ENCODE data around the gene IGSF23.
"Not testable (repeated sequence)": the region's sequence is repeated elsewhere in the genome, so short reads cannot be mapped to it uniquely, and the experiment has no call there.

The IGSF23 gene

DNA sequence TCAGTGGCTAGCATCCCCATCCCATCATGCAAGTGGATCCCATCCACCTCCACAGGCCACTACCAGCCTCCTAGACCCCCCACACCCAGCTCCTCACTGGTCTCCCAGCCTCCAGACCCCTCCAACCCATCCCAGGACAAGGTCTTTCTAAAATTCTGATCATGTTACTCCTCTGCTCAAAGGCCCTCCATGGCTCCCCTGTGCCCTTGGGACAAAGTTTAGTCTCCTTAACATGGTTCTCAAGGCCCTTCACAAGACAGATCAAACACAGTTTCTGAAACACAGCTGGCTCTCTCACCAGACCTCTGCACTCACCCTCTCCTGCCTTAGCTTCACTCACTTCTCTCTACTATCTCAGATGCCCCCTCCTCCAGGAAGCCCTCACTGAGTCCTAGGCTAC, 67.2 kb downstream of the IGSF23 start:
- in situ Hi-C loops (cut with MboI; ENCODE audit: low pct_unique_long_range_greater_than_20kb, low sequenced_read_pairs), result no loop called here

DNA sequence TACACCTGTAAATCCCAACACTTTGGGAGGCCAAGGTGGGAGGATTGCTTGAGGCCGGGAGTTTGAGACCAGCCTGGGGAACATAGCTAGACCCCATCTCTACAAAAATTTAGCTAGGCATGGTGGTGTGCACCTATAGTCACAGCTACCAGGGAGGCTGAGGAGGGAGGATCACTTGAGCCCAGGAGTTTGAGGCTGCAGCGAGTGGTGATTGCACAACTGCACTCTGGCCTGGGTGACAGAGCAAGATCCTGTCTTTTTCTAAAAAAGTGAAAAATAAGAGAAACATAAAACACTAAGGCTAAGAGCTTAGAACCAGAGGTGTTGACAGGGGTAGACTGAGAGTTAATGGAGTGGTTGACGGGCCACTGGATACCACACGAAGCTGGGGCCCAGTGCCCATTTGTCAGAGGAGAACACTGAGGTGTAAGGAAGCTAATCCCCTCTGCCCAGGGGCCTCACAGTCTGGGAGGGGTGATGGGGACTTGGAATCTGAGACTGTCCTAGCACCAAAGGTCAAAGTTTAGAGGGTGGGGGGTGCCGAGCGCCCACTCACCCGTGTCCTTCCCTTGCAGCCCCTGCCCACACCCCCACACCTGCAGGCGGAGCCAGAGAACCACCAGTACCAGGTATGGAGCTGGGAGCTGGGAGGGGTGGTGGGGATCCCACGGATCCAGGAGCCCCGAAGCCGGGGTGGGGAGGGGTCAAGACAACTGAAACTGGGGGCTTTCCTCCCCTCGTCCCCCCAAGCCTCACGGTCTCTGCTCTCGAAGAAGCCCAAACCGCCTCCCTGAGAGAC, 68.8 kb downstream of the IGSF23 start:
- no peak for DNase-seq
- in situ Hi-C loops (cut with MboI; ENCODE audit: low pct_unique_long_range_greater_than_20kb, low sequenced_read_pairs), result no loop called here

More for the DNA sequence above, 67.2 kb downstream of the IGSF23 start:
- DNase-seq, result no peak

DNA sequence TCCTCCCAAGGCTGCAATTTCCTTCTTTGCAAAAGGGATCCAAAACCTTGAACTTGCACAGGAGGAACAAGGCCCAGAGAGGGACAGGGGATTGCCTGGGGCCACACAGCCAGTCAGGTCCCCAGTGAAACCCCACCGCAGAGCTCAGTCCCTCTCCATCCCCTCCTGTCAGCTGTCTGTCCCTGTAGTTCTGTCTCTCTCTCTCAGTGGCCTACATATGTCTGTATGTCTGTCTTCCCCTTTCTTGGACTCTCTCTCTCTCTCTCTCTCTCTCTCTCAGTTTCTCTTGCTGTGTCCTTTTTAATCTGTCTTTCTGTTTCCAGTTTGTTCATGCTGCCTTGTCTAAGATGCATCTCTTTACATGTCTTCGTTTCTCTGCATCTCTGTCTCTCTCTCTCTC, 69.4 kb downstream of the IGSF23 start:
- in situ Hi-C loops (cut with MboI; ENCODE audit: low pct_unique_long_range_greater_than_20kb, low sequenced_read_pairs), result no loop called here
- no peak for DNase-seq

DNA sequence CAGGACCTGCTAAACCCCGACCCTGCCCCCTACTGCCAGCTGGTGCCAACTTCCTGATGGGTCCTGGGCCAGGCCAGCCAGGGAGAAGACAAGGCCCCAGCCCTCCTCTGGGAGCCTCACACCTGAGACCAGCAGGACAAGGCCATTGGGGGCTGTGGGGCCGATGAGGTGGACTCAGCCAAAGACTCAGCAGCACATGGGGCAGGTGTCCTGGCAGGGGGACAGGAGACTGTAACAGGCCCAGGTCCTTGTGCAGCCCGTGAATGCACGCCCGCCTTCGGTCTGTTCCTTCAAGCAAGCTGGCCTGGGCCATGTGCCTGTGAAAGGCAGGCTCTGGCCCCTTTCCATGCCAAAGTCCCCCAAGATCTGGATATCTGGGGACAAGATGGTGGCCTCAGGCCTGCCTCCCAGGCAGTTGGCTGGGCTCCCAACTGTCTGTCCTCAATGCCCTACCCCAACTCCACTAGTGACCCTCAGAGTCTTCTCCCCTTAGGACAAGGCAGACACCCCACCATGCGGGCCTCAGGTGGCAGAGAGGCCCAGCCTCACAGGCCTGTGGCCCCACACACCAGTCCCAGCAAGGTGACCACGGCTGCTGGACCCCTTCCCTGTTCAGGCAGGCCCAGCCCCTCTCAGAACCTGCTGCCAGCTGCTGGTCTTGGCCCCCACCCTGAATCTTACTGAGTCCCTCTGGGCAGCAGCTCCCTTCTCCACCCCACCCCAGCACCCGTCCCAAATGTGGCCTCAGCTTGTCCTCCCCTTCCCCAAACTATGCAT, 70.3 kb downstream of the IGSF23 start:
- in situ Hi-C loops (cut with MboI; ENCODE audit: low pct_unique_long_range_greater_than_20kb, low sequenced_read_pairs), result no loop called here

DNA sequence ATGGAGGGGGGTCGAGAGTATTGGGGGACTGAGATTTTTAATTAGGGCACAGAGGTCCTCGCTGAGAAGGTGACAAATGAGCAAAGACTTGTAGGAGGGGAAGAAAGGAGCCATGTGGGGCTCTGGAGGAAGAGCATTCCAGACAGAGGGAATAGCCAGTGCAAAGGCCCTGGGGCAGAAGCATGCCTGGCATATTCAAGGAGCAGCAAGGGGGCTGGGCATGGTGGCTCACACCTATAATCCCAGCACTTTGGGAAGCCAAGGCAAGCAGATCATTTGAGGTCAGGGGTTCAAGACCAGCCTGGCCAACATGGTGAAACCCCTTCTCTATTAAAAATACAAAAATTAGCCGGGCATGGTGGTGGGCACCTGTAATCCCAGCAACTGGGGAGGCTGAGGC, 71.0 kb downstream of the IGSF23 start:
- DNase-seq; in situ Hi-C loops (cut with MboI; ENCODE audit: low pct_unique_long_range_greater_than_20kb, low sequenced_read_pairs): not testable (repeated sequence)

More for the DNA sequence above, 70.3 kb downstream of the IGSF23 start:
- DNase-seq, result no peak

DNA sequence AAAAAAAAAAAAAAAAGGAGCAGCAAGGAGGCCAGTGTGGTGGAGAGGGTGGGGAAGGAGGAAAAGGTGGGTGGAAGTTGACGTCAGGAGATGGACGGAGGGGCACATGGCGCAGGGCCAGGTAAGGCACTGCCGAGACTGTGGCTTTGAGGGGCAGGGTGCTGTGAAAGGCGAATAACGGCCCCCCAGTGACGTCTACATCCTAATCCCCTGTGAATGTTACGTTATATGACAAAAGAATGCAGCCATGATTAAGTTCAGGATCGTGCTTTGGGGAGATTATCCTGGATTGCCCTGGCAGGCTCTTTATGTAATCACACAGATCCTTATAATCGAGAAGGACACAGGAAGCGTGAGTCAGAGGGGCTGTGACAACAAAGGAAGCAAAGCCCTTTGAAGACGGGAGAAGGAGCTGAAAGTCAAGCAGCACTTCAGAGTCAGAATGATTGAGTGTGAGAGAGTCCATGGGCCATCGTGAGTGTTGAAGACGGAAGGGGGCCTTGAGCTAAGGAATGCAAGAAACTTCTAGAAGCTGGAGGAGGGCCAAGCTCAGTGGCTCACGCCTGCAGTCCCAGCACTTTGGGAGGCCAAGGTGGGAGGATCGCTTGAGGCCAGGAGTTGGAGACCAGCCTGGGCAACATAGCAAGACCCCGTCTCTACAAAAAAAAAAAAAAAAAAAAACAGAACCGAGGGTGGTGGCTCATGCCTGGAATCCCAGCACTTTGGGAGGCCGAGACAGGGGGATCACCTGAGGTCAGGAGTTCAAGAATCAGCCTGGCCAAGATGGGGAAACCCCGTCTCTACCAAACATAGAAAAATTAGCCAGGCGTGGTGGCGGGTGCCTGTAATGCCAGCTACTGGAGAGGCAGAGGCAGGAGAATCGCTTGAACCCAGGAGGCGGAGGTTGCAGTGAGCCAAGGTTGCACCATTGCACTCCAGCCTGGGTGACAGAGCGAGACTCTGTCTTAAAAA, 71.8 kb downstream of the IGSF23 start:
- in situ Hi-C loops (cut with MboI; ENCODE audit: low pct_unique_long_range_greater_than_20kb, low sequenced_read_pairs), result no loop called here
- no peak for DNase-seq

DNA sequence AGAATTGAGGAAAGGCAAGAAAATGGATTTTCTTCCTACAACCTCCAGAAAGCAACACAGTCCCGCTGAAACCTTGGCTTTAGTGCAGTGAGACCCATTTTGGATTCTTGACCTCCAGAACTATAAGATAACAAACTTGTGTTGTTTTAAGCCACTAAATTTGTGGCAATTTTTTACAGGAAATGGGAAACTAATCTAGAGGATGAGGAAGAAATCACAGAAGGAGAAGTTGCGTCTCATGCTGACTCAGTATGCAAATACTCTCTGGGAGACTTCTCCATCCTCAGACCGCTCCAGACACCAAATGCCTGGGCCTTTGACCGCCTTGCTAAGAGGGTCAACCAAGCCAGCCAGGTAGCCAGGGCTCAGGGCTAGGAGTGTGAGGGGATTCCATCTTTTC, 72.5 kb downstream of the IGSF23 start:
- peak; percentile 36 for DNase-seq
- in situ Hi-C loops (cut with MboI; ENCODE audit: low pct_unique_long_range_greater_than_20kb, low sequenced_read_pairs), result no loop called here
